Thyroid gland (tissue), 4 donors: ENCODE data around the gene LRRC39. TPM values are rescaled to one million over a fixed set of nuclear protein-coding genes. Genes with fewer than 3 reads are reported as not detected.

Experiments used
- DNase-seq, 2 donors: peaks; one replicate each; pipeline ENCODE4 v3.0.0-alpha.2; 2019
- H3K27ac ChIP-seq, 3 donors: fragments of 200-600 bp; sonication (generic); 1 replicate in 2 of 3; 2 replicates in 1 of 3; pipeline ENCODE4 v1.5.1; 2016 to 2019; ENCODE audit warnings: mild to moderate bottlenecking in 1 of 3, moderate library complexity in 1 of 3
- H3K27me3 ChIP-seq: fragments of 200-600 bp; sonication (generic); one replicate; pipeline ENCODE4 v1.5.1; 2019
- H3K36me3 ChIP-seq, 2 donors: fragments of 200-600 bp; sonication (generic); one replicate each; pipeline ENCODE4 v1.5.1; 2016 to 2019
- H3K4me1 ChIP-seq, 2 donors: fragments of 200-600 bp; sonication (generic); one replicate each; pipeline ENCODE4 v1.5.1; 2017 to 2019
- H3K4me3 ChIP-seq, 3 donors: fragments of 200-600 bp; sonication (generic); replicated peaks in 1 of 3; 1 replicate in 2 of 3; 2 replicates in 1 of 3; pipeline ENCODE4 v1.5.1; 2016; ENCODE audit warnings: mild to moderate bottlenecking in 1 of 3
- H3K9me3 ChIP-seq: fragments of 200-600 bp; sonication (generic); one replicate; pipeline ENCODE4 v1.5.1; 2017
- POLR2A ChIP-seq, 2 donors: fragments of 450-650 bp; IDR thresholded peaks; one replicate each; pipeline ENCODE4 v1.6.1; 2017; ENCODE audit warnings: antibody characterized with exemption in 2 of 2, mild to moderate bottlenecking in 2 of 2, moderate library complexity in 1 of 2
- WGBS, 2 donors: methylation state at CpG; one replicate each; pipeline ENCODE4 v1.1.5; 2017; 5-methylcytosine and 5-hydroxymethylcytosine counted together
- intact Hi-C: fragments of 100-400 bp; cut with DNase I; formaldehyde crosslinking; loops from one replicate; pipeline ENCODE4 v1.15.1; 2023
- total RNA-seq, 4 donors: library from RNA; depleted of rRNA; stranded (reverse); fragments of >200 nt; gene quantifications; one replicate each; pipeline ENCODE4 v1.2.3, GENCODE V29; 2016
- TF ChIP-seq, protein P1 (sequence below), 6 experiments: fragments of 200-600 bp in 3 of 6; fragments of 450-650 bp in 3 of 6; sonication (generic) in 3 of 6; IDR thresholded peaks; one replicate each; pipeline ENCODE4 v1.5.1; 2016 to 2019; ENCODE audit warnings: antibody characterized with exemption in 6 of 6, mild to moderate bottlenecking in 2 of 6, inconsistent platforms in 1 of 6, moderate library complexity in 1 of 6

Gene LRRC39
- total RNA-seq, 4 donors from 2014 or later = 0.39 to 3.6 (median 2.3) TPM

DNA sequence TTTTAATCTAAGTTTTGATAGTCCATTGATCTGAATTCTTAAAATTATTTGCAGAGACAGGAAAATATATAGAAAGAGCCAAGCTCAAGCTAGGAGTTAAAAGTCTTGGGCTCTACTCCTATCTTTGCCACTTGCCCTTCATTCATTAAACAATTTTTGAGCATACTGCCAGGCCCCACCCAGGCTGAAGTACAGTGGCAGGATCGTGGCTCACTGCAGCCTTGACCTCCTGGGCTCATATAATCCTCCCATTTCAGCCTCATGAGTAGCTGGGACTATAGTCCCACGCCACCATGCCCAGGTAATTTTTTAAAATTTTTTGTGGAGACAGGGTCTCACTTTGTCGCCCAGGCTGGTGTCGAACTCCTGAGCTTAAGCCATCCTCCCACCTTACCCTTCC, 36.9 kb downstream of the LRRC39 start:
- intact Hi-C loops = no loop called here
- TF ChIP-seq, protein P1, sequence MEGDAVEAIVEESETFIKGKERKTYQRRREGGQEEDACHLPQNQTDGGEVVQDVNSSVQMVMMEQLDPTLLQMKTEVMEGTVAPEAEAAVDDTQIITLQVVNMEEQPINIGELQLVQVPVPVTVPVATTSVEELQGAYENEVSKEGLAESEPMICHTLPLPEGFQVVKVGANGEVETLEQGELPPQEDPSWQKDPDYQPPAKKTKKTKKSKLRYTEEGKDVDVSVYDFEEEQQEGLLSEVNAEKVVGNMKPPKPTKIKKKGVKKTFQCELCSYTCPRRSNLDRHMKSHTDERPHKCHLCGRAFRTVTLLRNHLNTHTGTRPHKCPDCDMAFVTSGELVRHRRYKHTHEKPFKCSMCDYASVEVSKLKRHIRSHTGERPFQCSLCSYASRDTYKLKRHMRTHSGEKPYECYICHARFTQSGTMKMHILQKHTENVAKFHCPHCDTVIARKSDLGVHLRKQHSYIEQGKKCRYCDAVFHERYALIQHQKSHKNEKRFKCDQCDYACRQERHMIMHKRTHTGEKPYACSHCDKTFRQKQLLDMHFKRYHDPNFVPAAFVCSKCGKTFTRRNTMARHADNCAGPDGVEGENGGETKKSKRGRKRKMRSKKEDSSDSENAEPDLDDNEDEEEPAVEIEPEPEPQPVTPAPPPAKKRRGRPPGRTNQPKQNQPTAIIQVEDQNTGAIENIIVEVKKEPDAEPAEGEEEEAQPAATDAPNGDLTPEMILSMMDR (IDR thresholded peaks at IDR 0.05) = no peak
- TF ChIP-seq POLR2A (IDR thresholded peaks at IDR 0.05) = no peak
- no peaks in the 10 kb centered on the region for H3K4me1 ChIP-seq
- H3K27ac ChIP-seq = no peak overlapping the region
- no peaks in the 10 kb centered on the region for H3K9me3 ChIP-seq
- H3K27me3 ChIP-seq = no peaks in the 10 kb centered on the region
- 91 to 94% methylated on average over 4 of the region's 4 CpGs for WGBS, 2 donors
- no peak overlapping the region for H3K4me3 ChIP-seq
- H3K36me3 ChIP-seq = peaks cover 67 to 76% of the 10 kb centered on the region in 2 donors
- no peak for DNase-seq

DNA sequence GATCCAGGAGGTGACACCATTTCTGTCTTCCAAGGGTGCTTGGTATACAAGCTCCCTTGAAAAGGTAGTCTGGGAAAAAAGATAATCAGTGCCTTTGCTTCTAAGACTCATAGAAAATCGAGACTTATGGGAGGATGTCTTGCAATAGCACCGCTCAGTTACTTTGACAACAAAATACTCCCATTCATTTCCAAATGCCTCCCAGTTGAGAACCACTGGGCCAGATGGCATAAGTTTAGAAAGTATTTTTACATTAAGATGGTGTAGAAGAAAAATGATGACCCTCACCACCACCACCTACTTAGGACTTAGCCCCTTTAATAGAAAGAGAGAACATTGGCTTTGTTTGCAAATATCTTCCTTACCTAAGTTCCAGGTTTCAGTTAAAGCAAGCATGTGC, 40.5 kb downstream of the LRRC39 start:
- intact Hi-C loops = loop anchor here (10.0 kb wide), 2 partner anchors 127 to 227 kb away; partner anchors contain the start of gene RTCA
- WGBS, 2 donors = 97 to 100% methylated on average over 2 of the region's 2 CpGs
- TF ChIP-seq, protein P1 (IDR thresholded peaks at IDR 0.05) = no peak
- no peak for TF ChIP-seq POLR2A (IDR thresholded peaks at IDR 0.05)
- Histone ChIP-seq H3K4me3 (no peak overlapping the region), H3K36me3 (peaks cover 37 to 47% of the 10 kb centered on the region in 2 donors), H3K27me3 (no peaks in the 10 kb centered on the region), H3K4me1 (peaks cover 4 to 9% of the 10 kb centered on the region in 2 donors), H3K27ac (no peak overlapping the region), H3K9me3 (no peaks in the 10 kb centered on the region)
- DNase-seq = no peak

GRCh38 chr1:100134872-100135271, 43.2 kb downstream of the LRRC39 start:
- 71 to 72% methylated on average over 3 of the region's 3 CpGs for WGBS, 2 donors

GRCh38 chr1:100132566-100133477, 45.2 kb downstream of the LRRC39 start, which contains the start of the genes SASS6 and TRMT13:
Gene SASS6 (minus strand): TSS chr1:100132930. CDS start chr1:100132814, 116 bp downstream.
Gene TRMT13 (plus strand): TSS chr1:100133163. CDS start chr1:100133169, 6 bp downstream.
- TF ChIP-seq POLR2A (IDR thresholded peaks at IDR 0.05) = peak in 1 of 2 donors; percentile 55
- TF ChIP-seq, protein P1 (IDR thresholded peaks at IDR 0.05) = peak in 1 of 6 experiments; percentile 36
- DNase-seq = peak; percentile 97 to 98
- WGBS, 2 donors = 0 to 1% methylated on average over 44 of the region's 57 CpGs
- H3K4me3 ChIP-seq = peak within 1 kb of the TSS; percentile 42 to 76 (median 76)
- no peaks in the 10 kb centered on the region for H3K27me3 ChIP-seq
- H3K27ac ChIP-seq = peak within 1 kb of the TSS in 2 of 3 donors; percentile 47 to 62
- intact Hi-C loops = loop anchor here (10.0 kb wide), 2 partner anchors 132 to 232 kb away; partner anchors contain the start of gene RTCA
- no peaks in the 10 kb centered on the region for H3K9me3 ChIP-seq
- peaks cover 11 to 17% of the 10 kb centered on the region in 2 donors for H3K4me1 ChIP-seq
- peaks cover 10 to 12% of the 10 kb centered on the region in 2 donors for H3K36me3 ChIP-seq

More at GRCh38 chr1:100134872-100135271, 43.2 kb downstream of the LRRC39 start:
- no peak for DNase-seq
- no peak overlapping the region for H3K27ac ChIP-seq
- no peaks in the 10 kb centered on the region for H3K9me3 ChIP-seq
- no peak overlapping the region for H3K4me3 ChIP-seq
- H3K4me1 ChIP-seq = peaks cover 11 to 17% of the 10 kb centered on the region in 2 donors
- H3K27me3 ChIP-seq = no peaks in the 10 kb centered on the region
- intact Hi-C loops = loop anchor here (10.0 kb wide), 2 partner anchors 130 to 230 kb away; partner anchors contain the start of gene RTCA
- TF ChIP-seq POLR2A (IDR thresholded peaks at IDR 0.05) = no peak
- TF ChIP-seq, protein P1 (IDR thresholded peaks at IDR 0.05) = no peak
- H3K36me3 ChIP-seq = peaks cover 22 to 26% of the 10 kb centered on the region in 2 donors
